Measurements from ENCODE around the gene NKAIN2.
"Not testable (repeated sequence)": the region's sequence is repeated elsewhere in the genome, so short reads cannot be mapped to it uniquely, and the experiment has no call there.

Gene NKAIN2

GRCh38 chr6:124655866-124656265 lies 852.2 kb downstream of the NKAIN2 start:
- DNase-seq = no peak

- DNase-seq = no peak
Observed at GRCh38 chr6:124658053-124658452, 854.4 kb downstream of the NKAIN2 start.

GRCh38 chr6:124659427-124659826 lies 855.8 kb downstream of the NKAIN2 start:
- no peak for DNase-seq

- DNase-seq = no peak
Observed at GRCh38 chr6:124660185-124660584, 856.5 kb downstream of the NKAIN2 start.

GRCh38 chr6:124661097-124661661 lies 857.5 kb downstream of the NKAIN2 start:
- DNase-seq = no peak

GRCh38 chr6:124668028-124668427 lies 864.4 kb downstream of the NKAIN2 start:
- no peak for DNase-seq

- no peak for DNase-seq
Observed at GRCh38 chr6:124669713-124670480, 866.2 kb downstream of the NKAIN2 start.

GRCh38 chr6:124670801-124671200 lies 867.1 kb downstream of the NKAIN2 start:
- DNase-seq = peak; percentile 9

GRCh38 chr6:124671324-124671723 lies 867.7 kb downstream of the NKAIN2 start:
- DNase-seq = no peak

GRCh38 chr6:124674042-124674441 lies 870.4 kb downstream of the NKAIN2 start:
- no peak for DNase-seq

GRCh38 chr6:124676033-124676432 lies 872.4 kb downstream of the NKAIN2 start:
- DNase-seq = no peak

- no peak for DNase-seq
Observed at GRCh38 chr6:124677874-124678273, 874.2 kb downstream of the NKAIN2 start.

GRCh38 chr6:124679387-124679786 lies 875.7 kb downstream of the NKAIN2 start:
- DNase-seq = no peak

GRCh38 chr6:124682751-124683150 lies 879.1 kb downstream of the NKAIN2 start:
- DNase-seq = no peak

- no peak for DNase-seq
Observed at GRCh38 chr6:124683507-124683906, 879.8 kb downstream of the NKAIN2 start.

GRCh38 chr6:124684621-124685020 lies 881.0 kb downstream of the NKAIN2 start:
- DNase-seq = no peak

- DNase-seq = no peak
Observed at GRCh38 chr6:124688369-124688768, 884.7 kb downstream of the NKAIN2 start.

- DNase-seq = peak; percentile 24
Observed at GRCh38 chr6:124694139-124694705, 890.6 kb downstream of the NKAIN2 start.

- DNase-seq = no peak
Observed at GRCh38 chr6:124699038-124699437, 895.4 kb downstream of the NKAIN2 start.

- DNase-seq = no peak
Observed at GRCh38 chr6:124703541-124703940, 899.9 kb downstream of the NKAIN2 start.

- DNase-seq = not testable (repeated sequence)
Observed at GRCh38 chr6:124712532-124712931, 908.9 kb downstream of the NKAIN2 start.

- no peak for DNase-seq
Observed at GRCh38 chr6:124714728-124715127, 911.1 kb downstream of the NKAIN2 start.

- no peak for DNase-seq
Observed at GRCh38 chr6:124719913-124720312, 916.2 kb downstream of the NKAIN2 start.

- no peak for DNase-seq
Observed at GRCh38 chr6:124721331-124721730, 917.7 kb downstream of the NKAIN2 start.

Data from NCI-H2227 treated with DMSO at 0.1 percent for 48 hours (cell line).